BLaER1 (cell line): ENCODE measurements around the gene CELF4.
"Not testable (repeated sequence)": the region's sequence is repeated elsewhere in the genome, so short reads cannot be mapped to it uniquely, and the experiment has no call there.

Experiments used
- H3K27ac ChIP-seq: shearing (Covaris generic); formaldehyde crosslinking; 2 replicates; pipeline ENCODE4 v1.8.1; 2022
- H3K27me3 ChIP-seq: shearing (Covaris generic); formaldehyde crosslinking; 2 replicates; pipeline ENCODE4 v1.8.1; 2022
- H3K36me3 ChIP-seq: shearing (Covaris generic); formaldehyde crosslinking; 2 replicates; pipeline ENCODE4 v1.8.1; 2022
- H3K4me1 ChIP-seq: shearing (Covaris generic); formaldehyde crosslinking; 2 replicates; pipeline ENCODE4 v1.8.1; 2022
- H3K4me2 ChIP-seq: shearing (Covaris generic); formaldehyde crosslinking; 2 replicates; pipeline ENCODE4 v1.8.1; 2022
- H3K4me3 ChIP-seq: shearing (Covaris generic); formaldehyde crosslinking; 2 replicates; pipeline ENCODE4 v1.8.1; 2022
- H3K9ac ChIP-seq: shearing (Covaris generic); formaldehyde crosslinking; 2 replicates; pipeline ENCODE4 v1.8.1; 2022
- H3K9me3 ChIP-seq: shearing (Covaris generic); formaldehyde crosslinking; 2 replicates; pipeline ENCODE4 v1.8.1; 2022
- H4K20me1 ChIP-seq: shearing (Covaris generic); formaldehyde crosslinking; 2 replicates; pipeline ENCODE4 v1.8.1; 2022
- Cebpa-rat ChIP-seq: shearing (Covaris generic); IDR thresholded peaks from 2 replicates; pipeline ENCODE4 v1.8.1; 2022

The CELF4 gene

DNA sequence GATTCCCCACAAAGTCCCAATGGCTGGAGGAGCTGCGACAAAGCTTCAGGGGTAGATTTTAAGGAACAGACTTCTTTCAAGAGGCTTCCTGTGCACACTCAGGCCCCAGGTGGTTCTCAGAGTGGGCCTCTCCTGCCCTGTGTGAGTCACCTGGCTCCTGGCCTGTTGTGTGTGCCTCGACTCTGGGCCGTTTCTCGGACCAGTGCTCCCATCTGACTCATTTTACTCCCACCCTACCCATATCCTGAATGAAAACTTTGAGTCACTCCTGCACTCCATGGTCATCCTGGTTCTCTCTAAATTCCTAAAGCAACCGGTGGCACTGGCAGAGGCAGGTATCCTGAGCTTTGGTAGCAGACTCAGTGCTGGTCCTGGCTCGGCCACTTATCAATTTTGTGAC is 84.1 kb downstream of the CELF4 start:
- TF ChIP-seq Cebpa-rat = no peak

DNA sequence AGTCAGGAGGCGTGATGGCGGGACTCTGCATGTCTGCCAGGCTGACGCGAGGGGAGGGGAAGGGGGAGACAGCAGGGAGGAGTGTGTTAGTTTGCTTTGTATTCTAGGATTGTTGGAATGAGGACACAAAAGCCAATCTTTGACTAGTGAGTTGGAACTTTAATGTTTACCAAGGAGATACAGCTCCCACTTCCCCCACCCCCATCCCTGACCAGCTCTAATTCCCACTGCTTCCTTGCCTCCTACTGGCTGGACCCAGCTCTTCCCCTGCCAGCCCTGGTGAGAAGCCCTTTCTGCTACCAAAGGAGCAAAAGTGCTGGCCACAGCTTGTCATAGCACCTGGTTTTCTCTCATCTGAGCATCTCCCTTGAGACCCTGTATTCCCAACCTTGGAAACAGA is 84.5 kb downstream of the CELF4 start:
- no peak overlapping the region for H3K27ac ChIP-seq
- no peak overlapping the region for H3K4me3 ChIP-seq
- H3K9me3 ChIP-seq = peaks cover 6% of the 10 kb centered on the region; the same call in 1 of the 2 replicates
- H3K4me2 ChIP-seq = no peak overlapping the region
- H3K4me1 ChIP-seq = peaks cover 13% of the 10 kb centered on the region
- no peak for TF ChIP-seq Cebpa-rat
- peaks cover 35% of the 10 kb centered on the region for H4K20me1 ChIP-seq
- H3K36me3 ChIP-seq = no peaks in the 10 kb centered on the region
- H3K9ac ChIP-seq = no peak overlapping the region
- H3K27me3 ChIP-seq = no peaks in the 10 kb centered on the region

More for the DNA sequence above, 84.1 kb downstream of the CELF4 start:
- Histone ChIP-seq H3K4me3 (no peak overlapping the region), H3K9ac (no peak overlapping the region), H3K9me3 (peaks cover 6% of the 10 kb centered on the region; the same call in 1 of the 2 replicates), H4K20me1 (peaks cover 35% of the 10 kb centered on the region), H3K27ac (no peak overlapping the region), H3K4me1 (peaks cover 13% of the 10 kb centered on the region), H3K27me3 (no peaks in the 10 kb centered on the region), H3K36me3 (no peaks in the 10 kb centered on the region), H3K4me2 (no peak overlapping the region)

- H3K27ac ChIP-seq = no peak overlapping the region
- H3K27me3 ChIP-seq = no peaks in the 10 kb centered on the region
- 0 out of 2 replicates have a peak, but pooled peaks cover 20% of the 10 kb centered on the region for H4K20me1 ChIP-seq
- no peak for TF ChIP-seq Cebpa-rat
- H3K9ac ChIP-seq = no peak overlapping the region
- H3K4me2 ChIP-seq = no peak overlapping the region
- H3K36me3 ChIP-seq = no peaks in the 10 kb centered on the region
- H3K9me3 ChIP-seq = no peaks in the 10 kb centered on the region
- no peak overlapping the region for H3K4me3 ChIP-seq
- H3K4me1 ChIP-seq = no peaks in the 10 kb centered on the region
Observed at GRCh38 chr18:37476611-37477295, 88.8 kb downstream of the CELF4 start.

- Histone ChIP-seq H3K4me2 (no peak overlapping the region), H3K9me3 (no peaks in the 10 kb centered on the region), H3K36me3 (no peaks in the 10 kb centered on the region), H3K4me3 (no peak overlapping the region), H3K27ac (no peak overlapping the region), H3K9ac (no peak overlapping the region), H4K20me1 (0 out of 2 replicates have a peak, but pooled peaks cover 14% of the 10 kb centered on the region), H3K27me3 (no peaks in the 10 kb centered on the region), H3K4me1 (no peaks in the 10 kb centered on the region)
- no peak for TF ChIP-seq Cebpa-rat
Observed at GRCh38 chr18:37476182-37476581, 89.4 kb downstream of the CELF4 start.

DNA sequence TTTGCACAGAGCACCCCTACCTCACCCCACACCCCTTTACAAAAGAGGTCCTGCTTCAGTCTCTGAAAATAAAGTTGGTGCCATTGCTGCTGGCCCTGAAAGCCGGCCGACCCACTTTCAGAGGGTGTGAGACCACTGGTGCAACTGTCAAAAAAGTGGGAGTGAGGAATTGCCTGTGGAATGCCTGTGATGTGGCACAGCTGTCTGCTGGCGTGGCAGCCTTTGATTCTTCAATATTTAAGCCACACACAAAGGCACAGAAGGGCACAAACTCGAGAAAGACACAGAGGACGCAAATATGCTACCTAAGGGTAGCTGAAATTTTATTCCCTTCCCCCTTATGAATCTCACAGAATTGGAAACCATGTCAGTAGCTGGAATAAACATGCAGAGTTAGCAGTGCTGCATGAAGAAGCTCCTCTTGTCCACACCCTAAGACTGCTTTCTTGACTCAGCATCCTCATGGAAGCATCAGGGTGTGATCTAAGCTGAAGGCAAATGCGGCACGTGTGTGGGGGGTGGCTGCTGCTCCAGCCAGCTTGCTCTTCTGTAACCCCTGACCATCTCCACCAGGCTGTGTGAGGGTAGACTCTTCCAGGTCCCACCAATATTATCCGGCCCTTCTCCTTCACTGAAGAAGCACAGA is 92.3 kb downstream of the CELF4 start:
- Histone ChIP-seq H3K4me3 (no peak overlapping the region), H3K27me3 (no peaks in the 10 kb centered on the region), H3K4me1 (no peaks in the 10 kb centered on the region), H3K9ac (no peak overlapping the region), H4K20me1 (no peaks in the 10 kb centered on the region), H3K27ac (no peak overlapping the region), H3K36me3 (no peaks in the 10 kb centered on the region), H3K4me2 (no peak overlapping the region), H3K9me3 (no peaks in the 10 kb centered on the region)
- no peak for TF ChIP-seq Cebpa-rat

DNA sequence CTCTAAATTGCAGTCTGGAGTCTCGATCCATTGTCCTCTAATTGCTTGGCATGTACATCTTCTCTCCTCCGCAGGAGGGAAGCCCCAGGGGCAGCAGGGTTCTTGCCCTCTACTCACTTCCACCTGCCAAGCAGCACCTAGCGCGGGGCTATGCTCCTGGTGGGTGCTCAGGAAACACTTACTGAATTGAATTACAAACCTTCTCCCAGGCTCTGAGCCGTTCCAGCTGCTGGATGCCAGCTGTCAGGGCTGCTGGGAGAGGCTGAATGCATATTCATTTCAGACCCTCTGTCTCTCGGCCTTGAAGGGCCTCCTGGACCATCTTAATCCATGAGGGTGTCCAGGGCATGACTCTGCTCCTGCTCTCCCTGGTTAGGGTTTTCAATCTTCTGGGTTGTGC is 94.0 kb downstream of the CELF4 start:
- H3K27me3 ChIP-seq = no peaks in the 10 kb centered on the region
- H3K27ac ChIP-seq = no peak overlapping the region
- H3K4me2 ChIP-seq = no peak overlapping the region

DNA sequence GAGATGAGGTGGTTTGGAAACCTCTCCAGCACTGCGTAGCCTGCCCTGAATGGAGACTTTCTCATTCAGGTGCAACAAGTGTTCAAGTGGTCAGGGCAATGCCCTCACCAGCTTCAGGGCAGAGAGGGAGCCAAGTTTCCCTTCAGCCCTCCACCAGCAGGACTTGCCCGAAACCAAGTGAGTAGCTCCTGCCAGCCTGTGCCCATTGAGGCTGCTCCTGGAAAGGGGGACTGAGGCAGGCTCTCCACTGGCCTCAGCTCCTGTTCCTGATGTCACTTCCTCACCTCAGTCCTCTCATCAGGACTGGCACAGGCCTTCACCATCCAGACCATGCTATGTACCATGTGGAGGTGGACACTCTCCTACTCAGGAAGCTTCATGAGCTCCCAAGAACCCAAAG is 94.6 kb downstream of the CELF4 start:
- no peak overlapping the region for H3K4me3 ChIP-seq
- H3K9ac ChIP-seq = no peak overlapping the region
- no peaks in the 10 kb centered on the region for H4K20me1 ChIP-seq
- no peaks in the 10 kb centered on the region for H3K27me3 ChIP-seq
- no peak overlapping the region for H3K4me2 ChIP-seq
- H3K27ac ChIP-seq = no peak overlapping the region
- H3K4me1 ChIP-seq = no peaks in the 10 kb centered on the region
- no peaks in the 10 kb centered on the region for H3K36me3 ChIP-seq
- TF ChIP-seq Cebpa-rat = no peak
- no peaks in the 10 kb centered on the region for H3K9me3 ChIP-seq

More for the DNA sequence above, 94.0 kb downstream of the CELF4 start:
- H4K20me1 ChIP-seq = no peaks in the 10 kb centered on the region
- H3K4me3 ChIP-seq = no peak overlapping the region
- no peak for TF ChIP-seq Cebpa-rat
- no peaks in the 10 kb centered on the region for H3K4me1 ChIP-seq
- no peaks in the 10 kb centered on the region for H3K9me3 ChIP-seq
- H3K9ac ChIP-seq = no peak overlapping the region
- no peaks in the 10 kb centered on the region for H3K36me3 ChIP-seq

- Histone ChIP-seq H3K27ac (no peak overlapping the region), H3K4me1 (no peaks in the 10 kb centered on the region), H3K9me3 (no peaks in the 10 kb centered on the region), H3K36me3 (no peaks in the 10 kb centered on the region), H4K20me1 (no peaks in the 10 kb centered on the region), H3K4me2 (no peak overlapping the region), H3K9ac (no peak overlapping the region), H3K4me3 (no peak overlapping the region), H3K27me3 (no peaks in the 10 kb centered on the region)
- TF ChIP-seq Cebpa-rat = no peak
Observed at GRCh38 chr18:37467002-37467662, 98.5 kb downstream of the CELF4 start.

GRCh38 chr18:37465958-37466357 is 99.6 kb downstream of the CELF4 start:
- Histone ChIP-seq H3K9ac (no peak overlapping the region), H3K9me3 (no peaks in the 10 kb centered on the region), H3K27ac (no peak overlapping the region), H3K27me3 (no peaks in the 10 kb centered on the region), H3K36me3 (no peaks in the 10 kb centered on the region), H4K20me1 (no peaks in the 10 kb centered on the region), H3K4me2 (no peak overlapping the region), H3K4me1 (no peaks in the 10 kb centered on the region), H3K4me3 (no peak overlapping the region)
- TF ChIP-seq Cebpa-rat = no peak

GRCh38 chr18:37464257-37464656 is 101.3 kb downstream of the CELF4 start:
- no peak overlapping the region for H3K4me2 ChIP-seq
- H3K27ac ChIP-seq = no peak overlapping the region
- no peak overlapping the region for H3K9ac ChIP-seq
- TF ChIP-seq Cebpa-rat = no peak
- no peaks in the 10 kb centered on the region for H3K9me3 ChIP-seq
- H3K27me3 ChIP-seq = no peaks in the 10 kb centered on the region
- H4K20me1 ChIP-seq = no peaks in the 10 kb centered on the region
- no peak overlapping the region for H3K4me3 ChIP-seq
- H3K4me1 ChIP-seq = no peaks in the 10 kb centered on the region
- H3K36me3 ChIP-seq = no peaks in the 10 kb centered on the region

DNA sequence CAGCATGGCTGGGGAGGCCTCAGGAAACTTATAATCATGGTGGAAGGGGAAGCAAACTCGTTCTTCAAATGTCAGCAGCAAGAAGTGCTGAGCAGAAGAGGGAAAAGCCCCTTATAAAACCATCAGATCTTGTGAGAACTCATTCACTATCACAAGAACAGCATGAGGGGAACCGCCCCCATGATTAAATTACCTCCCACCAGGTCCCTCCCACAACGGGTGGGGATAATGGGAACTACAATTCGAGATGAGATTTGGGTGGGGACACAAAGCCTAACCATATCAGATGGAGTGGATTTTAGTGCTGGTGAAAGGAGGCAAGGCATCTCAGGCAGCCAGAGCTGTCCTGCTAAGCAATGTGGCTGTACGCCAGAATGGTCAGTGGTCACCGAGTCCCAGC is 104.3 kb downstream of the CELF4 start:
- H3K27me3 ChIP-seq, H3K36me3 ChIP-seq, H3K4me2 ChIP-seq, H3K9me3 ChIP-seq, H3K27ac ChIP-seq, H3K9ac ChIP-seq, H3K4me1 ChIP-seq, H4K20me1 ChIP-seq, H3K4me3 ChIP-seq: not testable (repeated sequence)
